MV-4-11 (cell line): ENCODE results near the gene INPP5K.
A peak's percentile ranks its signal among the peaks of the same experiment; 100 is the strongest.
"Not testable (repeated sequence)": the region's sequence is repeated elsewhere in the genome, so short reads cannot be mapped to it uniquely, and the experiment has no call there.

Source experiments
- DNase-seq: peaks from one replicate; lab custom pipeline; 2025; lab: John Stamatoyannopoulos, UW

Gene INPP5K

DNA sequence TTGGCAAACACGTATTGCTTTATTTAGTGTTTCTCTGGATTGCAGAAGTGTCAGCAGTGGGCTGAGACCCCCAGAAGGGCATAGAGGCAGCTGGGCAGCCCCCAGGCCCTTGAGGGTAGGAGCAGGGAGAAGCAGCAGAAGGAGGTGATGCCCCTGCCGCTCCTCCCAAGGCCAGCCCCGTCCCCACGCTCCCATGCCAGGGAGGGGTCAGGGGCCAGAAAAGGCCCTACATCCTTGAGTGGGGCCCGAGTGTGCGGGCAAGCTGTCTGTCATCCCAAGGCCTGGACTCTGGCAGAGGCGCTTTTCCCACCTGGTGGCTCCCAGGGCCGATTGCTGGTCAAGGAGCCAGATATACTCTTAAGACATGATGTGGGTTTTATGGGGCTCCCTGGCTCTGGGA, 52.2 kb downstream of the INPP5K start:
- DNase-seq, result no peak

DNA sequence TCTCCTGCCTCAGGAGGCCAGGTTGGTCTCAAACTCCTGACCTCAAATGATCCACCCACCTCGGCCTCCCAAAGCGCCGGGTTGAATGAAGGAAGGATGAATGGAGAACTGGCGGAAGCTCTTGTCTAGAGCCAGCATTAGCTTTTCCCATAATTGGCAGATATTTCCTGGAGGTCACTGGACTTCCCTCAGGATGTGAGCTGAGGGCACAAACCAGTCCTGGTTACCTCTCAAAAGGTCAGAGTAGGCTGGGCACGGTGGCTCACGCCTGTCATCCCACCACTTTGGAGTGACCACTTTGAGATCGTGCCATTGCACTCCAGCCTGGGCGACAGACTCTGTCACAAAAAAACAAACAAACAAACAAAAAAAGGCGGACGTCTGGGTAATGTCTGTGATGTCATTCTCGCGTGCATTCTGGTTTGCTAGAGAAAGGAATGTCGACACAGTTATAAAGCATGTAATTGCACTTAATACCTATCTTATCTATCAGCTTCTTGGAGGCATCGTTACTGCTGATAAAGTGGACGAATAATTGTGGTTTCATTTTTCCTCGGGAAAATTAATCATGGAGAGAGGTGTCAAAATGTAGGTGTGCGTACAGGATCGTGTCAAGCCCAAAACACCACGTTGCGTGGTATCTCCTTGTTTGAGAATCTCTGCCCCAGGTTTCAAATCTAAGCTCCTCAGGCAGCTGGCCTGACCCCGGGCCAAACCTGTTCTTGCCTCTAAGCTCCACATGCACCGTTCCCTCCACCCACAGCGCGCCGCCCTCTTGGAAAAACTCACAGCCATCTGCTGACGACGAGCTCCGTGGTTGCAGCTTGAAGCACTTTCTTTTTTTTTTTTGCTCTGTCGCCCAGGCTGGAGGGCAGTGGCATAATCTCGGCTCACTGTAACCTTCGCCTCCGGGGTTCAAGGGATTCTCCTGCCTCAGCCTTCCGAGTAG, 54.0 kb downstream of the INPP5K start:
- DNase-seq, result no peak

DNA sequence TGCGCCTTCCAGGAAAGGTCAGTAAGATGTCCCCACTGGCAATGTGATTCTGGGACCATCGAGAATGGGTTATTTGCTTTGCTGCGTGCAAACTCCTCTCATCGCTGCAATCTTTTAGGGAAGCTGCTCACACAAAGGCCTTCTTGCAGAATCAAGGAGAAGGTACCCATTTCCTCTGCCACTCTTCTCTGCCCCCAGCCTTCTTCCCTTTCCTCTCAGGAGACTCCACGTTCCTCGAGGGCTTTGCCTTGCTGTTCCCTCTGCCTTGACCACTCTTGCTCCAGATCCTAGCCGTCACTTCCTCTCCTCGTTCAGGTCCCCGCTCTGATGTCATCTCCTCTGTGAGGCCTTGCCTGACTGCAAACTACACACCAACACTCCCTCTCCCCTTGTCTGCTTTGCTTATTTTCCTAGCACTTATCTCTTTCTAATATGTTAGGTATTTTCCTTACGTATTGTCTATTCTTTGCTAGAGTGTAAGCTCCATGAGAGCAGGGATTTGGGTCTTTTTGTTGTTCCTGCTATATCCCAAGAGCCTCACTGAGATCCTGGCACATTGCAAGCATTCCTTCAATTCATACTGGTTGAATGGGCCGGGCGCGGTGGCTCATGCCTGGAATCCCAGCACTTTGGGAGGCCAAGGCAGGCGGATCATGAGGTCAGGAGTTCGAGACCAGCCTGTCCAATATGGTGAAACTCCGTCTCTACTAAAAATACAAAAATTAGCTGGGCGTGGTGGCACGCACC, 55.0 kb downstream of the INPP5K start:
- DNase-seq, result peak; percentile 29

DNA sequence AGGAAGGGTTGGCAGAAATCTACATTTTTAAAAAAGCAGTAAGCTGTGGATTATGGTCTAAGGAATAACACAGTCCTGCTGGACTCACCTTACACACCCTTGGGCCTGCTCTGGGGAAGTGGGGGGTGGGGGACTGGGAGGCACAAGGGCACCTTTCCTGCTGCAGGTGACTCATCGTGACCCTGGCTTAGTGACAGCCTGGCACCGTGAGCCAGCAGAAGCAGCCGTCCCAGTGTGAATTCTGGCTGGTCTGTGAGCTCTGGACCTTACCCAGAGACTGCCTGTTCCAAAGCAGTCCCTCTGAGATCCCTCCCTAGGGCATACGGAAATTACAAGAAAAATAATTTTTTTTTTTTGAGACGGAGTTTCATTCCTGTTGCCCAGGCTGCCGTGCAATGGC, 56.2 kb downstream of the INPP5K start:
- DNase-seq, result no peak

DNA sequence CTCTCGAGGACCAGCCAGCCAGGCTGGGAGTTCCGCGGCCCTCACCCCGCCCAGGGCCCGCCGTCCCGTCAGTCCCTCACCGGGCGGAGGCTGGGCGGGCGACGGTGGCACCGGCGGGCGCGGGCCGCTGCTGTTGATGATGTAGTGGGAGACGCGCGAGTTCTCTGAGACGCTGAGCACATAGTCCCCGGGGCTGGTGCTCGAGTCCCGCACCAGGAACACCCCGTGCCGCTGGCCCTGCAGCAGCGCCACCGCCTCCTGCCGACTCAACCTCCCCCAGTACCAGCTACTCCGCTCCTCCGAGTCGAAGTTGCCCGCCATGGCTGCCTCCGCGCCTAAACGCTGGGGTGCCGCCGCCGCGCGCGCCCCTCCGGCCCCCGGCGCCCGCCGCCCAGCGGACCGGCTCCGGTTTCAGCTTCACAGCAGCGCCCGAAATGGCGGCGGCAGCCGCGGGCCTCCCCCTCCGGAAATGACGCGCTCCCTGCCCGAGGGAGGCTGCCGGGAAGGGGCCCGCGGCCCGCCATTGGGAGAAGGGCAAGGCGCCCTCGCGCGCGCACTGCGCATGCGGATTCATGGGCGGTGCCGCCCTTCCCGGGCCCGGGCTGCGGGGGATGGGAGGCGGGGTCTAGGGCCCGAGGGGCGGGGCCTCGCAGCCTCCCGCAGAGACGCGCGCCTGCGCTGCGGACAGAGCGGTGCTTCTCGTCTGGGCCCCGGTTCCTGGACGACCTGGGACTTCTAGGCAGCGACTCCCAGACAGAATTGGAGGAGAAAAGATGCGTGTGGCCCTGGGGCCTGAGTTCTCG, 60.4 kb downstream of the INPP5K start, which contains the start of gene CRK:
TSS of gene CRK (minus strand) at position 436 of the 803 bp plus-strand sequence. CDS start at position 321, 115 bp downstream.
- peak; percentile 89 for DNase-seq

DNA sequence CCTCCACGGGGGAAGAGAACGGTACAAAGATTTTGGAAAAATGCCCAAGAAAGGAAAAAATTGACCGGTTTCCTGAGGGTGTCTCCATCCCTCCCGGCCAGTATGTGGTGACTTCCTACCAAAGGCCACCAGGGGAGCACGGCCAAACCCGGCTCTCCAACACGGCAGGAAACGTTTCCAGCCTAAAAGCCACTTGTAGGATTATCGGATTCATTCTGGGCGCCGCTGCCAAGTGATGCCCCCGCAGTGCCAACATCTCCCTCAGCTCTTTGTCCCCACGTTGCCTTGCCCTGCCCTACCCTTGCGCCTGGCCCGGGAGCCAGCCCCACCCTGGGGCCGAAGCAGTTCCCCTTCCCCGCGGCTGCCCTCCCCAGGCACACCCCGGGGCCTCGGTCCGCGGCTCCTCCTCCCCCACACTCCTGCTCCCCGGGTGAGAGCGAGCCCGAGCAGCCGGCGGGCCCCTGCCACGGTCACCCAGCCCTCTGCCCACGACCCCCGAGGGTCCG, 61.1 kb downstream of the INPP5K start:
- peak; percentile 49 for DNase-seq

DNA sequence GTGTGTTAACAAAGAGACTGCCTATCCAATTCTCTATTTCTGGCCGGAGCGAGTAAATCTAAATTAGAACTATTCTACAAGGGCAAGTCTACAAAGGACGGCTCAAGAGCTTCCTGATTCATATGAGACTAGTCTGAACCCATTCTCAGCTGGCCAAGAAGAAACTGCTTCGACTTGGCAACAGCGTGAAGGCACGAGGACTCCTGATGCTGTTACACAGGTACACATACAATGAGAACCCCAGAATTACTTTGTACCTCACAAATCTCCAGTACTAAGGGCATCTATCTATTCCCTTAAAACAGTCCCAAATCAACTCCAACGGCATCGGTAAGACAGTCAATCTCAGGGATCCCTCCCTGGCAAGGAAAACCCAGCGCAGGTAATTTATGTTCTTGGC, 61.9 kb downstream of the INPP5K start:
- DNase-seq, result no peak

DNA sequence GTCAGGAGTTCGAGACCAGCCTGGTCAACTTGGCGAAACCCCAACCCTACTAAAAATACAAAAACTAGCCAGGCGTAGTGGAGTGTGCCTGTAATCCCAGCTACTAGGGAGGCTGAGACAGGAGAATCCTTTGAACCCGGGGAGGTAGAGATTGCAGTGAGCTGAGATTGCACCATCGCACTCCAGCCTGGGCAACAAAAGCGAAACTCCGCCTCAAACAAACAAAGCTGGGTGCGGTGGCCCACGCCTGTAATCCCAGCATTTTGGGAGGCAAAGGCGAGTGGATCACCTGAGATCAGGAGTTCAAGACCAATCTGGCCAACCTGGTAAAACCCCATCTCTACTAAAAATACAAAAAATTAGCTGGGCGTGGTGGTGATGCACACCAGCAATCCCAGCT, 62.7 kb downstream of the INPP5K start:
- not testable (repeated sequence) for DNase-seq

DNA sequence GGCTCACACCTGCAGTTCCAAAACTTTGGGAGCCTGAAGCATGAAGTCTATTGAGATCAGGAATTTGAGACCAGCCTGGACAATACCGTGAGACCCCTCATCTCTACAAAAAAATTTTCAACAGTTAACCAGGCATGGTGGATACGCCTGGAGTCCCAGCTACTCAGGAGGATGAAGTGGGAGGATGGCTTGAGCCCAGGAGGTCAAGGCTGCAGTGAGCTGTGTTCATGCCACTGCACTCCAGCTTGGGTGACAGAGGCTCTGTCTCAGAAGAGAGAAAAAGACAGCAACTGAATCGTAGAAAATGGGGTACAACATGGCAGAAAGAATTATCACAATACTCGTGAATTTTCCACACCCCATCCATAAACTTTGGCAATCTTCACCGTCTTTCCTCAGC, 63.6 kb downstream of the INPP5K start:
- no peak for DNase-seq

DNA sequence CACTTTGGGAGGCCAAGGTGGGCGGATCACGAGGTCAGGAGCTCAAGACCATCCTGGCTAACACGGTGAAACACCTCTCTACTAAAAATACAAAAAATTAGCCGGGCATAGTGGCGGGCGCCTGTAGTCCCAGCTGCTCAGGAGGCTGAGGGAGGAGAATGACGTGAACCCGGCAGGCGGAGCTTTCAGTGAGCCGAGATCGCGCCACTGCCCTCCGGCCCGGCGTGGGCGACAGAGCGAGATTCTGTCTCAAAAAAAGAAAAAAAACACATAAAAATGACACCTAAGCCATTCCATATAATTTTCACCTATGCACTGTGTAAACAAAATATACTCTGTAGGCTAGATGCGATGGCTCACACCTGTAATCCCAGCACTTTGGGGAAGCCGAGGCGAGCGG, 66.2 kb downstream of the INPP5K start:
- not testable (repeated sequence) for DNase-seq

DNA sequence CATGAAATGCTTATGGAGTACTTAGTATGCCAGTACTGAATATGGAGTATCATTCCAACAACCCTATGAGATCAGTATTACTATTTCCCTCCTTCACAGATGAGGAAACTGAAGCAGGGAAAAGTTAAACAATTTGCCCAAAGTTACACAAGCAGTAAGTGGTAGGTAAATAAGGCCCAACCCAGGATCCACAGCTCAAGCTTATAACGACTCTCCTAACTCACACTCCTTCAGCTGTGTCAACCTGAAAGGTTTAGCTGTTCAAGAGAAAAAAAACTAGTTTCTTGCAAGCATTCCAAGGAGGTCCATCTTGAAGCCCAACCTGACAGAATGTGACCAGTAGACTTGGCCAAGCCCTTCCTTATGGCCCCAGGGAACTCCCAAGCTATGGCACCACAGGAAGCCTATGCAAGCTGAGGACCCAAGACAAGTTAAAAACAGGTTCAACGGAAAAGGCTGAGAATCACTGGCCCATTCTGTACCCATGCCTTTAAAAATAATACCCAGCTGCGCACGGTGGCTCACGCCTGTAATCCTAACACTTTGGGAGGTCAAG, 66.9 kb downstream of the INPP5K start:
- no peak for DNase-seq

DNA sequence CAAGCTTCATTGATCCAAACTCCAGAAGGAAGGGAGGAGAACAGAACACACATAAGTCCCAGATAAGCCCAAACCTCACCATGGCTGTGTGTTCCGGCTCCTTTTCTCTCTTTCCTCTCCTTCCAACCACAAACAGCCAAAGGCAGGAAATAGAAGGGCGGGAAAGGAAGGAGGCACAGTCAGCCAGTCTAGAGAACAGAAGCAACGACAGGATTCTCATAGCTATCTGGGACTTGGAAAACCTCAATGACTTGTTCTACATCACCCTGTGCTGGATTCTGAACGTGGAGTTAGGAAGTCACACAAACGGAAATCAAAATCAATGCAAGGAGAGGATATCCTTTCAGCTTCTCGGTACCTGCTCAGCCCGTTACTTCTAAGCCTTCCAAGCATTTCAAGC, 69.4 kb downstream of the INPP5K start:
- no peak for DNase-seq

DNA sequence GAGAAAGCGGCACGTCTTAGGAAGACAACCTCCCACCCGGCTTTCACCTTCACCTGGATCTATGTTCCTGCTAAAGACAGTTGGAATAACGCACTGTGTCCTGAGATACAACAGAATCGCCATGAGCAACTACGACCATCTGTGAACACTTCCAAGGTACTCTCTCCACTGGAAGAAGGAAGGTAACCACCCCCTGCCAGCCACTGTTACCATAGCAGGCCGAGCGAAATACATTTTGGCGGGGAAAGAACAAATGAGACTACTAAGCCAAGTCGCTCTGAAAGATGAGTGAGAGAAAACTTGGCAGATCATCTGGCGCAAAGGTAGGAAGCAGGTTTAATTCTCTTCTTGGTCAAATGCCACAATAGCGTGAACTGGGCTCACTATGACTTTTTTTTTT, 70.2 kb downstream of the INPP5K start:
- DNase-seq, result no peak

DNA sequence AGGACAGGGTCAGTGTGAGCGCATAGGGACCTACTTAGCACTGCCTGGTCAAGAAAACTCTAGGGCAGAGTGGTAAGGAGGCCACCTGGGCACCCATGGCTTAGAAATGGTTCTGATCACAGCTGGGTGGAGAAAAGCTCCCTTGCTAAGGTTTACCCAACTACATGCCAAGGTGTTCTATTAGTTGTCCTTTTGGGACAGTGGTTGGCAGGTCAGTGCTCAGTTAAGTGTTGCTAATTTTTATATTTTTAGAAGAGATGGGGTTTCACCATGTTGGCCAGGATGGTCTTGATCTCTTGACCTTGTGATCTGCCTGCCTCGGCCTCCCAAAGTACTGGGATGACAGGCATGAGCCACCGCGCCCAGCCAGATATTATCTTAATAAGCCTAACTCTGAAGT, 70.7 kb downstream of the INPP5K start:
- not testable (repeated sequence) for DNase-seq
